BJ (cell line): ENCODE results near the gene OBSCN. TPM values are rescaled to one million over a fixed set of nuclear protein-coding genes. Genes with fewer than 3 reads are reported as not detected.

Experiments
- CTCF ChIA-PET: fragments of 350-600 bp; formaldehyde crosslinking; extraction: SDS; loops from one replicate; lab custom pipeline; 2021; ENCODE audit warnings: antibody characterized with exemption, inconsistent platforms; lab: Yijun Ruan, JAX
- POLR2A ChIA-PET: fragments of 300-600 bp; sonication (Branson Sonifier 250); formaldehyde crosslinking; extraction: SDS; loops from one replicate; lab custom pipeline; 2021; ENCODE audit warnings: antibody characterized with exemption; lab: Charles Lee
- DNase-seq: peaks from one replicate; pipeline ENCODE4 v3.0.0-alpha.2; 2011; ENCODE audit warnings: low read depth
- H3K27me3 ChIP-seq: 2 replicates; pipeline ENCODE4 v1.6.0; 2011; ENCODE audit warnings: low read length; ENCODE audit not compliant: control insufficient read depth, insufficient read depth
- H3K36me3 ChIP-seq: 2 replicates; pipeline ENCODE4 v1.5.1; 2011; ENCODE audit warnings: low read length; ENCODE audit not compliant: control insufficient read depth, insufficient read depth
- H3K4me3 ChIP-seq: 2 replicates; pipeline ENCODE4 v1.5.1; 2011; ENCODE audit warnings: low read depth, mild to moderate bottlenecking, control low read depth, low read length
- CTCF ChIP-seq: IDR thresholded peaks from 2 replicates; pipeline ENCODE4 v1.5.1; 2011; ENCODE audit warnings: low read depth, mild to moderate bottlenecking, control low read depth, inconsistent platforms, low read length, moderate library complexity; ENCODE audit not compliant: insufficient read depth
- polyA plus RNA-seq: library from polyadenylated mRNA; depleted of rRNA; stranded (reverse); fragments of >200 nt; gene quantifications from 2 replicates; pipeline ENCODE4 v1.2.3, GENCODE V29; 2011; rRNA removed

Gene OBSCN
- polyA plus RNA-seq, 1 experiment: 2.9 TPM

- DNase-seq: no peak
- Histone ChIP-seq H3K27me3 (no peaks in the 10 kb centered on the region), H3K36me3 (peaks cover 2% of the 10 kb centered on the region; the same call in 1 of the 2 replicates), H3K4me3 (no peak overlapping the region)
- POLR2A ChIA-PET: no interaction called here
- TF ChIP-seq CTCF: no peak
- CTCF ChIA-PET: interaction anchor here (1.5 kb wide), 1 partner anchor 10 kb away, joined by 3 read pairs; no protein-coding TSS in a partner anchor
Measured at GRCh38 chr1:228426518-228427175, 218.8 kb downstream of the OBSCN start.

DNA sequence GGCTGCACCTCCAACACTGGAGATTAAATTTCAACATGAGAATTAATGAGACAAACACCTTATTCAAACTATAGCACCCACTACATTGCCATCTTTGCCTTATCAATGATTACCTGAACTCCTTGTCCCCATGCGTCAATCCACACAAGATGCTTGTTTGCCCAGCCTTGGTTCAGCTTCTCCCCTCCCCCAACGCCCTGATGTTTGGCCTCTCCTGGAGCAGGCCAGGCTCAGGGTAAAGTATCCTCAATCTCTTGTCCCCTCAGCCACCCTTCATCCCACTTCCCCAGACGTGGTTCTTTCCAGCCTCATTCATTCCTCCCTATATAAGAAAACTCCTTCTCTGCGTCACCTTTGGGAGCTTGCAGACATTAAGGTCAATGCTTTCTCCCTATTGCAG, 220.6 kb downstream of the OBSCN start:
- no peak for TF ChIP-seq CTCF
- no peak overlapping the region for H3K4me3 ChIP-seq
- DNase-seq: no peak
- no peaks in the 10 kb centered on the region for H3K27me3 ChIP-seq
- peaks cover 2% of the 10 kb centered on the region; the same call in 1 of the 2 replicates for H3K36me3 ChIP-seq
- ChIA-PET CTCF (no interaction called here), POLR2A (no interaction called here)

Other genes starting within 250 kb of the OBSCN start
- gene WNT3A, start 201.0 kb upstream of the OBSCN start, polyA plus RNA-seq: not detected in 2 replicates
- gene ARF1, start 125.3 kb upstream of the OBSCN start, polyA plus RNA-seq: 539 and 933 TPM in 2 replicates
- gene C1orf35, start 104.7 kb upstream of the OBSCN start, polyA plus RNA-seq: 4.2 and 6.2 TPM in 2 replicates
- 50.8 and 80.8 TPM in 2 replicates for gene MRPL55, start 98.7 kb upstream of the OBSCN start, polyA plus RNA-seq
- gene GUK1, start 67.8 kb upstream of the OBSCN start, polyA plus RNA-seq: 282 and 373 TPM in 2 replicates
- gene GJC2, start 58.1 kb upstream of the OBSCN start, polyA plus RNA-seq: 0.77 and 0.92 TPM in 2 replicates
- 1.2 and 2.8 TPM in 2 replicates for gene IBA57, start 42.2 kb upstream of the OBSCN start, polyA plus RNA-seq
- gene TRIM11, start 198.8 kb downstream of the OBSCN start, polyA plus RNA-seq: 5.6 and 11.0 TPM in 2 replicates
- 0.33 and 0.55 TPM in 2 replicates for gene TRIM17, start 208.8 kb downstream of the OBSCN start, polyA plus RNA-seq